HG03354 (cell line): ENCODE measurements around the gene ATP8B3.
"Not testable (repeated sequence)": the region's sequence is repeated elsewhere in the genome, so short reads cannot be mapped to it uniquely, and the experiment has no call there.

Source experiments
- ATAC-seq: cut with Tn5 transposase; IDR thresholded peaks from one replicate; pipeline ENCODE4 v1.9.1; 2021; ENCODE audit warnings: mild to moderate bottlenecking; ENCODE audit not compliant: unreplicated experiment, poor library complexity, severe bottlenecking

Gene ATP8B3

DNA sequence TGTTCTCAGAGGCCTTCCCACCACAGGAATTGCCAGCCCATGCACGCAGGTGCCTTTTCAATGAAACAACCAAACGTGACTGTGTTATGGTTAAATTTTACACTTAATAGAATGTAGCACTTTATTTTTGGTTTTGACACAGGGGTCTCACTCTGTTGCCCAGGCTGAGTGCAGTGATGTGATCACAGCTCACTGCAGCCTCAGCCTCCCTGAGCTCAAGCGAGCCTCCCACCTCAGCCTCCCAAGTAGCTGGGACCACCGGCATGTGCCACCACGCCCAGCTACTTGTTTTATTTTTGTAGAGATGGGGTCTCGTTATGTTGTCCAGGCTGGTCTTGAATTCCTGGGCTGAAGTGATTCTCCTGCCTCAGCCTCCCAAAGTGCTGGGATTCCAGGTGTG, 7.2 kb downstream of the ATP8B3 start:
- ATAC-seq, result no peak

DNA sequence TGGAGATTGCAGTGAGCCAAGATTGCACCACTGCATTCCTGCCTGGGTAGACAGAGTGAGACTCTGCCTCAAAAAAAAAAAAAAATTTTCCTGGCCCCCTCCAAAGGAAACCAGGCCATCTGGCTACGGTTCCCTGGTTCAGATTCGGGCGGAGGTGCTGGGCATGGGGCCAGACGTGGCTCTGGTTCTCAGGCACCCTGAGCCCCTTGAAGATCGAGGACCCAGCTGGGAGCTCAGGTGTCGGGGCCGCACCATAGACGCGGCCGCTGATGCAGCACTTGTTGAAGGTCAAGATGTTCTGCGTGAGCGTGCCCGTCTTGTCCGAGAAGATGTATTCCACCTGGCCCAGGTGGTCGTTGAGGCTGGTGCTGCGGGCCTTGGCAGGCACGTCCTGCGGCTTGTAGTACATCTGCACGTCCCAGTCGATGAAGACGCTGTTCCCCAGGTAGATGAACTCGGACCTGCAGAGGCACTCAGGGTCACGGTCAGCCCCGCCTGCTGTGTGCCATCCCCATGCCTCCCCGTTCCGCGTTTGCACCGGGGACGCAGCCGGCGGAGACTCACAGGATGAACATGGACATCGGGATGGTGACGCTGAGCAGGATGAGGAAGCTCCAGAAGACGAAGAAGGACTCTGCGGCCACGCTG, 12.3 kb downstream of the ATP8B3 start:
- ATAC-seq, result no peak

DNA sequence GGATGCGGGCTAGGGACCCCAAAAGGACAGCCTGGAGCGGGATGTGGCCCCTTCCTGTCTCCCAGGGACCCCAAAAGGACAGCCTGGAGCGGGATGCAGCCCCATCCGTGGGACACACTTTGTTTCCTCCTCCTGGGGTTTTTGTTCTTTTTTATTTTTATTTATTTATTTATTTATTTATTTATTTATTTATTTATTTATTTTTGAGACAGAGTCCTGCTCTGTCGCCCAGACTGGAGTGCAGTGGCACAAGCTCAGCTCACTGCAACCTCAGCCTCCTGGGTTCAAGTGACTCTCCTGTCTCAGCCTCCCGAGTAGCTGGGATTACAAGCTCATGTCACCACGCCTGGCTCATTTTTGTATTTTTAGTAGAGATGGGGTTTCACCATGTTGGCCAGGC, 14.8 kb downstream of the ATP8B3 start:
- ATAC-seq, result not testable (repeated sequence)

DNA sequence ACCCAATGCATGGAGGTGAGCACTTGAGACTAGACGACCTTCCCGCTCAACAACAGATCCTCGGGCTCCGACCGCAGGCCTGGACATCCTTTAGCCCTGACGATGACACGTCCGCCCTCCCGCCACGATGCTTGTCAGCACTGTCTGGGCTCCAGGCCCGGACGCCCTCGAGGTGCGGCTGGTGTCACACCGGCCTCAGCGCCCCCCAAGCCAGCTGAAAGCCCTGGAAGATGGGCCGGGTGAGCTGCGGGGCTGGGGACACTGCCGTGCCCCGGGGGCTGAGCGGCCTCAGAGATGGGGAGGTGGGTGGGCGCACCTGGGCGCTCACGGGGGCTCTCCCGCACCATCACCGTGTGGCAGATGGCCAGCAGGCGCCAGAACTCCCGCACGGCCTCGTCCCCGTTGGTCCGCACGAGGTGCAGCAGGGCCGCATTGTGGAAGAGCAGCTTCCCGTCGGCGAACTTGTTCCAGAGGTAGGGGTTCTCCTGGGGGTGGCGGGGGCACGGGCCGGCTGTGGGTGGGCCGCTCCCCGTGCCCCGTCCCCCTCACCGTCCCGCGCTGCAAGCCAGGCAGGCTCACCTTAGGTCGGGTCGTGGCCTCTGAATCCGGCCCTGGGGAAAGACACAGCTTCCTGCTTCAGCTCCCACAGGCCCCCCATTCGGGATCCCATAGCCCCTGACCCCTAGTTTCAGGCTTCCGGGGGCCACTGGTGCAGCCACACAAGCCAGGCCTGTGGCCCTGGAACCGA, 15.5 kb downstream of the ATP8B3 start:
- no peak for ATAC-seq

DNA sequence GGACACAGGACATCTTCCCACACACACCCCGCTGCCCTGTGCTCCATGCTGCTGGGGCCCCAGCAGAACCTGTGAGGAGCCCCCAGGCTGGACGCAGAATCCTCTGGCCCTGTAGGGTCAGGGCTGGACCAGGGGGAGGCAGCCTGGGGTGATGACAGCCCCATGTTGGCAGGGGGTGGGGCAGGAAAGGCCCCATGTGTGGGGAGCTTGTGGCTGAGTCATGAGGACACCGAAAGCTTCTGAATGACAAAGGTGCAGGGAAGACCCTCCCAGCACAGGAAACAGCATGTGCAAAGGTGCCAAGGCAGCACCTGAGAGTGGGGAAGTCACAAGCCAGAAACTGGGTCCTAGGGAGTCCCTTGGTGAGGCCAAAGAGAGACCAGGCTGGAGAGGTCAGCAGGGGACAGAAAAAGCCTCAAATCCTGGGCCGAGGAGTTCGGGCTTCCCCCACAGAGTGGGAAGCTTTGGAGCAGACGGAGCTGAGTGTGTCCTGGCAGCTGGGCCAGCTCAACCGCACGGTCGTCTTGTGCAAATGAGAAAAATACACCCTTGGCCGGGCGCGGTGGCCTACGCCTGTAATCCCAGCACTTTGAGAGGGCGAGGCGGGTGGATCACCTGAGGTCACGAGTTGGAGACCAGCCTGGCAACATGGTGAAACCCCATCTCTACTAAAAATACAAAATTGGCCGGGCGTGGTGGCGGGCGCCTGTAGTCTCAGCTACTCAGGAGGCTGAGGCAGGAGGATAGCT, 17.5 kb downstream of the ATP8B3 start:
- no peak for ATAC-seq

DNA sequence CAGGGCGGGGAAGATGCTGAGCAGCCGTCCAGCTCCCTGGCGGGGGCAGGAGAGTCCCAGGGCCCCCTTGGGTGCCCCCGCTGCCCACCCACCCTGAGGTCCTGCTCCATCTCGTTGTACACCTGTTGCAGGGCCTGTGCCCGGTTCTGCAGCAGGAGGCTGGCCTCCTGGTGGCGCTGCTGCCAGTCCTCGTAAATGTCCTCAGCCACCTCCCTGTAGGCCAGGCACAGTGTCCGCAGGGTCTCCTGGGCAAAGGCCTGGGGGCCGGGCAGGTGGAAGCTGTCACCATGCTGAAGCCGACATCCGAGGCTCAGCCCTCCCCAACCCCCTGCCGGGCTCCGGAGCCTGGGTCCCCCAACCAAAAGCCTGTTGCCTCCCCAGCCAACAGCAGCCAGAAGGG, 20.2 kb downstream of the ATP8B3 start:
- ATAC-seq, result no peak

DNA sequence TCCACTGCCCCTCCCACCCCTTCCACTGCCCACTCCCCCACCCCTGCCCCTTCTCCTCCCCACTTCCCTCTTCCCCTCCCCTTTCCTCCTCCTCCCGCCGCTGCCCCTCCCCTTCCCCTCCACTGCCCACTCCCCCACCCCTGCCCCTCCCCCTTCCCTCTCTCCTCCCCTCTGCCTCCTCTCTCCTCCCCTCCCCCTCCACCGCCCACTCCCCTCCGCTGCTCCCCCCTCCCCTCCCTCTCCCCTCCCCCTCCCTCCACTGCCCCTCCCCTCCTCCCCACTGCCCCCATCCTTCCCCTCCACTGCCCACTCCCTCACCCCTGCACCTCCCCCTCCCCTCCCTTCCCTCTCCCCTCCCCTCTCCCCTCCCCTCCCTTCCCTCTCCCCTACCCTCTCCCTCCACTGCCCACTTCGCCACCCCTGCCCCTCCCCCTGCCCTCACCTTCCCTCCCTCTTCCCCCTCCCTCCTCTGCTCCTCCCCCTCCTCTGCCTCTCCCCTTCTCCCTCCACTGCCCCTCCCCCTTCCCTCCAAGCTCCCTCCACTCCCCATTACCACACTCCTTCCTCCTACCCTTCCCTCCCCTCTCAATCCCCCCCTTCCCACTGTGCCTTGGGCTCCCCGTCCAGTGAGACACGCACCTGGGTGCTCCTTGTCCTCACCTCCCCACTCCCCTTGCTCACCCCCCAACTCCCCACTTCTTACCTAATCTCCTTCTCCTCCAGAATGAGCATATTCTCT, 21.9 kb downstream of the ATP8B3 start:
- ATAC-seq, result no peak

DNA sequence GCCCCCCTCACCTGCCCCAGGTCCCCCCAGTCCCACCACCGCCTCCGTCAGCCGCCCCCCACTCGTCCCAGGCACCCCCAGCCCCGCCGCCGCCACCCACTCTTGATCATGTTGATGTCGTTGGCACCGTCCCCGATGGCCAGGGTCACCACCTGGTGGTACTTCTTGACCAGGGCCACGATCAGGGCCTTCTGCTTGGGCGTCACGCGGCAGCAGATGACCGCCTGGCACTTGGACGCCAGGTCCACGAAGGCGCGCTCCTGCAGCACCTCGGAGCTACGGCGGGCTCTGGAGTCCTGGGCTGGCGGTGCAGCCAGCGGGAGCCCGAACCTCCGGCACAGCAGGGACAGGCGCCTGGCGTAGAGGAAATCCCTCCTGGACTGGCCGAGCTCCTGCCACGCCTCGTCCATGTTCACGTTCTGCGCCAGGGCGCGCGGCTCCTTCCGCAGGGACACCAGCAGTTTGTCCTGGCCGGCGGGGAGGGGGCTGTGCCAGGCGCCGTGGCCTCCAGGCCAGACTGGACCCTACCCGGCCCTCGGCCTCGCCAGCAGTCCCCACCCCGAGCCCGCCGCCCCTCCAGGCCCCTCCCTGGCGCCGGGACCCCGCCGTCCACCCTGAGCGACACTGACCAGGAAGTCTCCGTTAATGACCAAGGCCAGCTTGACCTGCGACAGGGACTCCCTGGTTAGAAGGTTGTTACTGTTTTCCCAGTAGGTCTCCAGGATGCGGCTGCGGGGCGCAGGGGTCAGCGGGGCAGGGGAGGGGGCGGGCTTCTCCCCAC, 22.6 kb downstream of the ATP8B3 start:
- no peak for ATAC-seq

DNA sequence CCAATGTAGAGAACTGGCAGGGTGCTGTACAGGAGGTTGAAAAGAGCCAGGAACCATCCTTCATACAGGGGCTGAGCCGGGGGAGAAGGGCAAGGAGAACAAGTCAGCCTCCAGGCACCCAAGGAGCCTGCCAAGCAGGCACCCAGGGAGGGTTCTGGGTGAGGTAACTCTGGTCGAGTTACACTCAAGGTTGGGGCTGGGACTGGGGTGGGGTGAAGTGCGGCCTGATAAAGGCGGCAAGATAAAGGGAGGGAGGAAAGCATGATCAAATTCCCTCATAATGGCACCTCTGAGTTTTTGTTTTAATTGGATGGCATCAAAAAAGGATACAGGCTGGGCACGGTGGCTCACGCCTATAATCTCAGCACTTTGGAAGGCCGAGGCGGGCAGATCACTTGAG, 25.0 kb downstream of the ATP8B3 start:
- no peak for ATAC-seq

DNA sequence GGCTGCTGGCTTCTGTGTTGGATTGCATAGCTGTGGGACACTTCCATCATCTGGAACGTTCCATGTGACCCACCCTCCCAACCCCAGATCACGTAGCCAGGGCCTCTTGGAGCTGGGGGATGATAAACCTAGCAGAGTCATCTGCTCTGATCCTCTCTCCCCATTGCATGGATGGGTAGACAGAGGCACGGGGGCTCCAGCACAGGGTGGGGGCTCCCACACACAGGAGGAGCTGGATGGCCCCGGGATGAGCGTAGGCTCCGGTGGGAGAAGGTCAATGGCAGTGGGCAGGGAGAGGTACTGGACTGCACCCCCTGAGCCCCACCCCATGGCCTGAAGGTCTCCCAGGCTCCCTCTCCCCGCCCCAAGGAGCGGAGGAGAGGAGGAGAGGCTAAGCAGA, 25.4 kb downstream of the ATP8B3 start:
- ATAC-seq, result no peak

DNA sequence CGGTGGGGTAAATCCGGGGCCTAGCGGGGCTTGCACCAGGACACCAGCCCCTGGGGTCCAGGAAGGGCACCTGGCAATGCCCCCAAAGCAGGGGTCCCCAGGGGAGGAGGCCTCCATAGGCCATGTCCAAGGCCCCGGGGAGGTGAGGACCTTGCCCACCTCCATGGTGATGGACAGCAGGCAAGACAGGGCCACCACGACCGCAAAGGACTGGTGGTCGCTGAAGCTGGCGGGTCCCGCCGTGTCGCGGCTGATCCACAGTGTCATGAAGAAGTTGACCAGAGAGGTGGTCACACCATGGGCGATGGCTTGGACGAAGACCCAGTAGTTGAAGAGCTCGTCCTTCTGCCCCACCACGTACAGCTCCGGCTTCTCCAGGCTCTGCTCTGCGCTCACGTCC, 26.8 kb downstream of the ATP8B3 start:
- ATAC-seq, result no peak

DNA sequence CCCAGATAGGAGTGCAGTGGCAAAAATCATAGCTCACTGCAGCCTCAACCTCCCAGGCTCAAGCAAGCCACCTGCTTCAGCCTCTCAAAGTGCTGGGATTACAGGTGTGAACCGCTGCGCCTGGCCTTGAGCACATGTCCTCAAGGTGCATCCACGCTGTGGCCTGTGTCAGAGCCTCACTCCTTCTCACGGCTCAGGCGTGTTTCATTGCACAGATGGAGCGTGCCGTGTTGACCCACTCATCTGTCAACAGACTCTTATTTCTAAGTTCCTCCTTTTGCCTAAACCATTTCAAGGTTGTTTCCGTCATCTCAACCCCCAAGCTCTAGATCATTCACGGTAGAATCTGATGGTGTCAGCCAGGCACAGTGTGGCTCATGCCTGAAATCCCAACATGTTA, 28.2 kb downstream of the ATP8B3 start:
- ATAC-seq, result no peak

DNA sequence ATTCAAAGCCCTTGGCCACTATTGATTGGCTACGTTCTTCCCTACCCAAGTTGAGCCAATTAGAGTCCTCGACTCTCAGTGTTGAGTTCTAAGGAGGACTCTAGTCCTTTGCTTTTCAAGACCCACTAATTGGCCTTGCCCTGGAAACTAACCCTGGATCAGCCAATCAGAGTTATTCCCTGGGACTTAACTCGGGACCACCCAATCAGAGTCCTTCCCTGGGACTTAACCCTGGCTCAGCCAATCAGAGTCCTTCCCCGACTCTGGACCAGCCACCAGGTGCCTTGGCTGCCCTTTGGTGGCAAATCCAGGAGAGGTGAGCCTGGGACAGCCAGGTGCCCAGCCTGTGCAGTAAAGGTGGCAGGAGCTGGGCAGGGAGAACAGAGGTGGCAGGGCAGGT, 28.7 kb downstream of the ATP8B3 start:
- ATAC-seq, result no peak

DNA sequence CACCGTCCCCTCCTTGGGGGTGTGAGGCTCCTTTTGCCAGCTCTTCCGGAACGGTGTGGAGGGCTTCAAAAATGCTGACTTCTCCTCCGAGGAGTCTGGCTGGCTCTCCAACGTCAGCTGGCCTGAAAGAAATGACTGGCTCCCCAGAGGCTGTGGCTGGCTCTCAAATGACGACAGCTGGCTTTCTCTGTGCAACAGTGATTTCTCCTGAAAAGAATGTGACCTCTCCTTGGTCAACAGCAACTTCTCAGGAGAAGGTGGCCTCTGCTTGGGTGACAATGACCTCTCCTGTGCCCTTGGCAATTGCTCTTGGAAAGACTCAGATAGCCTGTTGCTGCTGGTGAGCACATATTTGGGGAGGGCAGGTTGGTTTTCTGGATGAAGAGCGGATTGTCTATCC, 29.6 kb downstream of the ATP8B3 start:
- ATAC-seq, result no peak

DNA sequence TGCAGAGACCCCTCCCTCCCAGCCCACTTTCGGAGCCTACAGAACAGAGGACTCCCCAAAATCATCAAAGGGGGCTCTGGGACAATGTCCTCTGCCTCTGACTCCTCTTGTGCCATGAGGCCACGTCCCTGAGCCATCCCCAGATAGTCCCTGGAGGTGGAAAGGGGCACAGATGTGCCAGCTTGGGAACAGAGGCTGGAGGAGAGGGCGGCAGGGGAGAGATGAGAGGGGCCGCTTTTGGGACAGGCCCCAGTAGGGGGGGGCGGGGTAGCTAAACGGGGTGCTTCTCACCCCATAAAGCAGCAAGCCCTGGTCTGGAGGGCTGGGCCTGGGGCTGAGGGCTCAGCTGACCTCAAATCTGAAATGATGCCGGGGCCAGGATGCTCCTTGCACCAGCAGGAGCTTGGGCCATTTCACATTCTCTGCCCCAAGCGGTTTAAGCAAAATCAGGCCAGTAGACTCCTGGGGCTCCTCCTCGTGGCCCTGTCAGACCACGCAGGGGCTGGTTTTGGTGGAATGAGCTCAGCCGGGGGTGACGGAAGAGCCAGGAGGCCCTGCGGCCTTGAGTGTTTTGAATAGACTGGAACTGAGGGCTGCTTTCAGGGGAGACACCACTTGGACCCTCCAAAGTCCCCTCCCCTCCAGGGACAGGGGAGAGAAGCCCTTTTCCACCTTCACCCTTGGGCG, 31.7 kb downstream of the ATP8B3 start:
- no peak for ATAC-seq

DNA sequence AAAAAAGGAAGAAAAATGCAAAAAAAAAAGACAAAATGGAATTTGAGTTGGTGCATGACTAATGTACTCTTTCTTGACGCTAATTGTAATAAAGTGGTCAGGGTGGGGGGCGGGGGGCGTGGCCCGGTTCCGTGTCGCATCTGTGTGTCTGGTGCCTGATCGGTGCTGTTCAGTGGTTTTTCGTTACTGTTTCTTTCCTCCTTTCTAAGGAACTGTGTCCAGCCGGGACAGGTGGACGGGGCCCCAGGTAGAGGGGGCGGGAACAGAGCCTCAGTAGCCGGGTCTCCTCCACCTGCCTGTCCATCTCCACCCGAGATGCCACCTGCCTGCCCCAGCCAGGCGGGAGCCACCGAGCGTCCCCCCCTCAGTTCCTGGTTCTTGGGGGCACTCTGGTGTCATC, 32.5 kb downstream of the ATP8B3 start:
- no peak for ATAC-seq

DNA sequence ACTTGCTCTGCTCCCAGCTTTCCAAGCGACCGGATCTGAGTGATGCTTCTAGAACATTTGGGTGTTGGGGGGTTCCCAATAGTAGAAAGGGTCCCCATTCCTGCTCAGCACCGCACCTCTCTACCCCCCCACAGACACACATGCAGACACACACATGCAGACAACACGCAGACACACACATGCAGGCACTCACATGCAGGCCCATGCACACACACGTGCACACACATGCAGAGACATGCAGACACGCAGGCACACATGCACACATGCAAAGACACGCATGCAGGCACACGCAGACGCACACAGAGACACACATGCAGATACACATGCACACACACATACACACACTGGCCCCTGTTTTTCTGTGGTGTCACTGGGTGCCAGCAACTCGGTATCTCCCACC, 34.9 kb downstream of the ATP8B3 start:
- ATAC-seq, result no peak

DNA sequence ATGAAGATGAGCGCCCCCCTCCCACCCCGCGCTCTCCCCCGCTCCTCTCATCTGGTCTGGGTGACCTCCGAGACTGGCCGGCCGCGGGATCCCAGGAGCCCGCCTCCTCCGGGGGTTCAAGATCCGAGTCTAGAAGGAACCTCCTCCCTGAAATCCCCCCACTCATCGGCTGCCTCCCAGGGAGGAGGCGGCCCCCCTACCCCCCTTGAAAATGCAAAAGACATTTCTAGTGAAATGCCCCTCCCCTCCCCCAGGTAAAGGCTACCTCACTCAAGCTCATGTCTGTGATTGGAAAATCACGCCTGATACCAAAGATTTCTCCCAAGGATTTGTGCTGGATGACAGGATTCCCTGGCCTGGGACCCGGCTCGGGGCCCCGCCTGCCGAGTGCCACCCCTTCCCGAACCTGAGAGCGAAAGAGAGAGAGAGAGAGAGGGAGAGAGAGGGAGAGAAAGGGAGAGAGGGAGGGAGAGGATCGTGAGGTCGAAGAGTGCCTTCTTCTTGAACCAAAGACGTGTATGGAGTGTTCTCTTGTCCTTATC, 35.4 kb downstream of the ATP8B3 start:
- no peak for ATAC-seq
